Caco-2 (cell line): ENCODE data around the gene STON2. TPM values are rescaled to one million over a fixed set of nuclear protein-coding genes. Genes with fewer than 3 reads are reported as not detected.

Source experiments
- BruUV-seq: library from RNA; stranded (reverse); fragments of 400-500 nt; replicated peaks from 2 replicates; lab custom pipeline; 2021; lab: Mats Ljungman, UMichigan
- CTCF ChIA-PET: fragments of 300-600 bp; sonication (Branson Sonifier 250); formaldehyde crosslinking; loops from one replicate; lab custom pipeline; 2022; ENCODE audit warnings: antibody characterized with exemption; lab: Charles Lee
- POLR2A ChIA-PET: fragments of 300-600 bp; sonication (Branson Sonifier 250); formaldehyde crosslinking; loops from one replicate; lab custom pipeline; 2022; ENCODE audit warnings: antibody characterized with exemption; lab: Charles Lee
- DNase-seq, 2 experiments: peaks; one replicate each; pipeline versions ENCODE4 v3.0.0 to v3.0.0-alpha.2; 2020 to 2022
- H3K27me3 ChIP-seq: replicated peaks from 2 replicates; pipeline ENCODE4 v1.6.0; 2011; ENCODE audit warnings: low read length; ENCODE audit not compliant: control insufficient read depth, insufficient read depth
- H3K36me3 ChIP-seq: 2 replicates; pipeline ENCODE4 v1.5.1; 2011; ENCODE audit warnings: low read length; ENCODE audit not compliant: control insufficient read depth, insufficient read depth
- H3K4me1 ChIP-seq: fragments of 250-450 bp; sonication (Bioruptor Pico); 2 replicates; pipeline ENCODE4 v1.5.1; 2020; ENCODE audit warnings: mild to moderate bottlenecking
- H3K4me3 ChIP-seq: 2 replicates; pipeline ENCODE4 v1.5.1; 2011; ENCODE audit warnings: low read depth, mild to moderate bottlenecking, control low read depth, low read length
- H3K9me3 ChIP-seq: fragments of 250-450 bp; sonication (Bioruptor Pico); 2 replicates; pipeline ENCODE4 v1.5.1; 2020; ENCODE audit warnings: mild to moderate bottlenecking, moderate library complexity
- H3K27ac Mint-ChIP-seq: one replicate; pipeline ENCODE4 v1.8.0; 2022; ENCODE audit warnings: mixed read lengths; ENCODE audit not compliant: unreplicated experiment
- H3K27me3 Mint-ChIP-seq: one replicate; pipeline ENCODE4 v1.8.0; 2022; ENCODE audit warnings: mixed read lengths; ENCODE audit not compliant: insufficient read depth, unreplicated experiment
- H3K36me3 Mint-ChIP-seq: one replicate; pipeline ENCODE4 v1.8.0; 2022; ENCODE audit warnings: mild to moderate bottlenecking, mixed read lengths; ENCODE audit not compliant: insufficient read depth, unreplicated experiment
- H3K4me1 Mint-ChIP-seq: one replicate; pipeline ENCODE4 v1.8.0; 2022; ENCODE audit warnings: low read depth, mixed read lengths; ENCODE audit not compliant: unreplicated experiment
- H3K4me3 Mint-ChIP-seq: one replicate; pipeline ENCODE4 v1.8.0; 2022; ENCODE audit warnings: mild to moderate bottlenecking, moderate library complexity, mixed read lengths; ENCODE audit not compliant: unreplicated experiment
- H3K9me3 Mint-ChIP-seq: one replicate; pipeline ENCODE4 v1.8.0; 2022; ENCODE audit warnings: mixed read lengths; ENCODE audit not compliant: unreplicated experiment
- intact Hi-C: fragments of 100-400 bp; cut with micrococcal nuclease; formaldehyde crosslinking; loops from one replicate; pipeline ENCODE4 v1.10.0; 2022; ENCODE audit not compliant: unreplicated experiment
- total RNA-seq: library from RNA; stranded (reverse); gene quantifications from 2 replicates; pipeline ENCODE4 v1.2.3, GENCODE V29; 2022
- TF ChIP-seq, protein P1 (sequence below), 2 experiments: fragments of 200-600 bp in 1 of 2; IDR thresholded peaks; 1 replicate in 1 of 2; 2 replicates in 1 of 2; pipeline versions ENCODE4 v1.5.1 to v1.8.0; 2011 to 2022; ENCODE audit warnings: antibody characterized with exemption in 1 of 2, control low read depth in 1 of 2, inconsistent platforms in 1 of 2, low read depth in 1 of 2, low read length in 1 of 2, mild to moderate bottlenecking in 1 of 2, moderate library complexity in 1 of 2; ENCODE audit not compliant: insufficient read depth in 1 of 2, severe bottlenecking in 1 of 2, unreplicated experiment in 1 of 2

Gene STON2
- total RNA-seq, 1 experiment from 2014 or later, result 43.5 TPM

DNA sequence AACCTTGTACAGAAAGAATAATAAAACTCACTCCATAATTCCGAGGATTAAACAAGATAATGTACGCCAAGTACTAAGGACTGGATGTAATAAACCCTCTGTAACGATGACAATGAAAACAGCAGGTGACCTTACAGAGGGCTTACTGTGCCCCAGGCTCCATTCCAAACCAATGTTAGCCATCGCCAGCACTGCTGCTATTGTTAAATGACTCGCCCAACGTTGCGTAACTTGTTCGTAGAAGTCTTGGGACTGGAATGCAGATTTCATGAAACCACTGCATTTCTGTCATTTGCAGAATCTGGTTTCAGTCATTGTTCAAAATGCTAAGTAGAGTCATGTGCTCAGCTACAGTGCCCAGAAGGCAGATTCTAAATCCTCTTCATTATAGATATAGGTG is 728 bp upstream of the STON2 start:
- POLR2A ChIA-PET, result no interaction called here
- peak; percentile 69 to 83 for DNase-seq
- no peak overlapping the region for H3K4me3 Mint-ChIP-seq

DNA sequence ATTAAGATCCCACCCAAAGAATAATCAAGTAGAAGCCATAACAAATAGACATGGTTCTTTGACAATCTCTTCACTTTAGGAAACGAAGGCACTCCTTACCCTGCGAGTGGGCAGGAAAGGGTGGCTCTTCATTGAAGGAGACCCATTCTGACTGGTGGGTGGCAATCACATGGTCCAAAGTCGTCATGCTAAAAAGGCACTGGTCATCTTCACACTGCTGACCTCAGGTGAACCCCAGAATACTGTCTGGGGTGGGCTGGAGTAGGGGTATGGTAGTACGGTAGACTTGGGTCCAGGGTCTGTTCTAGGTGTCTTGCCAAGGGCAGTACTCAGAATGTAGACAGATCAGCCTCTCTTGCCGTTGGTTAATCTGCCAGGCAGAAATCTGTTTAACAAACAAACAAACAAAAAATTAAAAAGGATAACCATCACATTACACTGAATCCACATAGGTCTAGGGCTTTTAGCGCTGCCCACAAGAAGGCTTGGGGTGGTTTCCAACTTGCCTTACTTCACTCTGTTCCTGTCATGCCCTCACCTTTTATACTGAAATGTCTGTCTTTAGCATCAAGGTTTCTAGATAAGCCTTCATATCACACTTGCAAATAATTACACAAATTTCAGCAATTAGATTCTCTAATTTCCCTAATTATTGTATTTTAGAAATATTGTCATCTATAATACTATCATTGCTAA is 1.8 kb downstream of the STON2 start:
- Mint-ChIP-seq H3K36me3 (peaks cover 6% of the 10 kb centered on the region), H3K27ac (no peak overlapping the region), H3K4me3 (no peak overlapping the region), H3K9me3 (no peaks in the 10 kb centered on the region), H3K27me3 (no peaks in the 10 kb centered on the region), H3K4me1 (no peaks in the 10 kb centered on the region)
- Histone ChIP-seq H3K9me3 (no peaks in the 10 kb centered on the region), H3K36me3 (no peaks in the 10 kb centered on the region; the same call in 1 of the 2 replicates), H3K27me3 (no peaks in the 10 kb centered on the region), H3K4me1 (peaks cover 18% of the 10 kb centered on the region), H3K4me3 (no peak overlapping the region)
- CTCF ChIA-PET, result no interaction called here
- intact Hi-C loops, result no loop called here
- POLR2A ChIA-PET, result no interaction called here
- DNase-seq, result no peak
- TF ChIP-seq, protein P1, sequence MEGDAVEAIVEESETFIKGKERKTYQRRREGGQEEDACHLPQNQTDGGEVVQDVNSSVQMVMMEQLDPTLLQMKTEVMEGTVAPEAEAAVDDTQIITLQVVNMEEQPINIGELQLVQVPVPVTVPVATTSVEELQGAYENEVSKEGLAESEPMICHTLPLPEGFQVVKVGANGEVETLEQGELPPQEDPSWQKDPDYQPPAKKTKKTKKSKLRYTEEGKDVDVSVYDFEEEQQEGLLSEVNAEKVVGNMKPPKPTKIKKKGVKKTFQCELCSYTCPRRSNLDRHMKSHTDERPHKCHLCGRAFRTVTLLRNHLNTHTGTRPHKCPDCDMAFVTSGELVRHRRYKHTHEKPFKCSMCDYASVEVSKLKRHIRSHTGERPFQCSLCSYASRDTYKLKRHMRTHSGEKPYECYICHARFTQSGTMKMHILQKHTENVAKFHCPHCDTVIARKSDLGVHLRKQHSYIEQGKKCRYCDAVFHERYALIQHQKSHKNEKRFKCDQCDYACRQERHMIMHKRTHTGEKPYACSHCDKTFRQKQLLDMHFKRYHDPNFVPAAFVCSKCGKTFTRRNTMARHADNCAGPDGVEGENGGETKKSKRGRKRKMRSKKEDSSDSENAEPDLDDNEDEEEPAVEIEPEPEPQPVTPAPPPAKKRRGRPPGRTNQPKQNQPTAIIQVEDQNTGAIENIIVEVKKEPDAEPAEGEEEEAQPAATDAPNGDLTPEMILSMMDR (IDR thresholded peaks at IDR 0.05; ENCODE audit: insufficient read depth in 1 of 2, low read depth in 1 of 2, low read length in 1 of 2, severe bottlenecking in 1 of 2, unreplicated experiment in 1 of 2), result no peak
- no TSS peak for BruUV-seq

More for the DNA sequence above, 728 bp upstream of the STON2 start:
- peak overlapping the region; percentile 48 for H3K27ac Mint-ChIP-seq
- H3K9me3 Mint-ChIP-seq, result peaks cover 10% of the 10 kb centered on the region
- no TSS peak for BruUV-seq
- no peaks in the 10 kb centered on the region for H3K4me1 Mint-ChIP-seq
- no peaks in the 10 kb centered on the region for H3K27me3 Mint-ChIP-seq
- Histone ChIP-seq H3K36me3 (no peaks in the 10 kb centered on the region), H3K4me1 (peaks cover 15% of the 10 kb centered on the region), H3K9me3 (no peaks in the 10 kb centered on the region), H3K4me3 (no peak overlapping the region), H3K27me3 (no peaks in the 10 kb centered on the region)
- CTCF ChIA-PET, result no interaction called here
- intact Hi-C loops, result loop anchor here (2.0 kb wide), 1 partner anchor 36 kb away; no protein-coding TSS in a partner anchor
- TF ChIP-seq, protein P1 (IDR thresholded peaks at IDR 0.05; ENCODE audit: insufficient read depth in 1 of 2, low read depth in 1 of 2, low read length in 1 of 2, severe bottlenecking in 1 of 2, unreplicated experiment in 1 of 2), result no peak
- peaks cover 4% of the 10 kb centered on the region for H3K36me3 Mint-ChIP-seq

DNA sequence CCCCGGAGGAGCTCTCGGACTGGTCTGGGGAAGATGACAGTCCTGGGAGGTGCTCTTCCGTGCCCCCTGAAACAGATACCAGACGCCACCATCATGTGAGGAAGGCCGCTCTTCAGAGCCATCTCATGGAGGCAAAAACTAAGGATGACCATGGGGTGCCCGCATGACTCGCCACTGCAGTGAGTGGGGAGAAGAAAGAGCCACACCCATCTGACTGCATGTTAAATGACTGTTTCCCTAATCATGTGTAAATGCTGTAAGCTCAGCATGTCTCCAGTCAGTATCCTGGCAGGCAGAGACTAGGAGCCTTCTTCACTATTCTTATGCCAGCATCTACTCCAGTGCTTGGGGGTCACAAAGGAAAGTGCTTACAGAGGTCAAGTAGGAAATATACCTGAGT is 4.0 kb downstream of the STON2 start:
- Mint-ChIP-seq H3K36me3 (peaks cover 6% of the 10 kb centered on the region), H3K4me1 (no peaks in the 10 kb centered on the region), H3K27me3 (no peaks in the 10 kb centered on the region), H3K4me3 (no peak overlapping the region), H3K27ac (no peak overlapping the region), H3K9me3 (no peaks in the 10 kb centered on the region)
- Histone ChIP-seq H3K36me3 (no peaks in the 10 kb centered on the region; the same call in 1 of the 2 replicates), H3K27me3 (no peaks in the 10 kb centered on the region), H3K9me3 (no peaks in the 10 kb centered on the region), H3K4me1 (peaks cover 24% of the 10 kb centered on the region), H3K4me3 (no peak overlapping the region)
- BruUV-seq, result no TSS peak
- DNase-seq, result no peak
- CTCF ChIA-PET, result no interaction called here
- TF ChIP-seq, protein P1 (IDR thresholded peaks at IDR 0.05; ENCODE audit: insufficient read depth in 1 of 2, low read depth in 1 of 2, low read length in 1 of 2, severe bottlenecking in 1 of 2, unreplicated experiment in 1 of 2), result no peak
- intact Hi-C loops, result no loop called here
- POLR2A ChIA-PET, result no interaction called here
